HG02642 (cell line): ENCODE measurements around the gene RAE1.
"Not testable (repeated sequence)": the region's sequence is repeated elsewhere in the genome, so short reads cannot be mapped to it uniquely, and the experiment has no call there.

Source experiments
- ATAC-seq: cut with Tn5 transposase; IDR thresholded peaks from one replicate; pipeline ENCODE4 v1.9.1; 2021; ENCODE audit warnings: mild to moderate bottlenecking; ENCODE audit not compliant: unreplicated experiment, poor library complexity

RAE1 gene

DNA sequence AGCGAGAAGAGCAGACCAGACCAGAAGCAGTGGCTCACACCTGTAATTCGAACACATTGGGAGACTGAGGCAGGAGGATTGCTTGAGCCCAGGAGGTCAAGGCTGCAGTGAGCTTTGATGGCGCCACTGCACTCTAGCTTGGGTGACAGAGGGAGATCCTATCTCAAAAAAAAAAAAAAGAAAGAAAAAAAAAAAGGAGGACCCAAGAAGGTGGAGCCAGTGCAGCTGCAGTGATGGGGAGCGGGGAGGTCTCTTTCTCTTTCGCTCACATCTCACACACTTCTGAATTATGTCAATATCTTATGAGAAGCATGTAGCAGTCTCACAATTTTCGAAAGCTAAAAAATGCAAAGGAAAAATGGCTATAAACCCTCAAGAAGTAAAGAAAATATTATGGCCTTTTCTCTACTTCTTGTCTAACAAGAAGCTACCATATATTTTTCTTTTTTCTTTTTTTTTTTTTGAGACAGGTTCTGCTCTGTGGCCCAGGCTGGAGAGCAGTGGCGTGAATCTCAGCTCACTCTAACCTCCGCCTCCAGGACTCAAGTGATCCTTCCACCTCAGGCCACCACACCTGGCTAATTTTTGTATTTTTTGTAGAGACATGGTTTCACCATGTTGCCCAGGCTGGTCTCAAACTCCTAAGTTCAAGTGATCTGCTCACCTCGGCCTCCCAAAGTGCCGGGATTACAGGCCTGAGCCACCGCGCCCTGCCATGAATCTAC, 25.3 kb upstream of the RAE1 start:
- no peak for ATAC-seq

DNA sequence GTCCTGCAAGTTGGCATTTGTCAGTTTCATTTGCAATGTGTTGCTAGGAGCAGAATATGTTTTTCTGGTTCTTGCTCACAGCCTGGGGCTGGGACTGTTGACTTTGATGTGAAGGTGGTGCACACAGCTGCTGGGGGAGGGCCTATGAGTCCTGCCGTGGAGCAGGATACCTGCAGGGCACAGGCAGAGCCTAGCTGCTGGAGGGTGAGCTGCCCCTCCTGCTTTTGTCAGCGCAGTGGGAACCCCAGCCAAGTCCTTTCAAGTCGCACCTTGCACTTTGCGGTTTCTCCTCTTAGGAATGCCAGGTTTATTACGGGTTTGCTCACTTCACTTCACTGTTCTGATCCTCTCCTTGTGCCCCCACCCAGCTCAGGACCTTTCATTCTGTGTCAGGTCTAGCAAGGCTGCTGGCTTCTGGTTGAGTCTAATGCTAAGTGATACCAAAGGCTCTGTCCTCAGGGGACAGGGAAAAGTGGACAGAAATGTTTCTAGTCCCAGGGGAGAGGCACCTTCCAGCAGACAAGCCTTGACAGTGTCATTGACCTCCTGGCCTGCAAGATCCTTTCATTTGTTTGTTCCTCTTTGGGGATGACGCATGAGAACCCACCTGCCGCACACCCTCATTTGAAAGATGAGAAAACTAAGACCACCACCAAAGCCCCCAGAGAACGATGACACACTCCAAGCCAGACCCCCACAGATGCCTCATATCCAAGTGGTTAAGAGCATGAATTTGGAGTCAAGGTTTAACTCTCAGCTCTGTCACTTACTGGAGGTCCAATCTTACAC, 24.2 kb upstream of the RAE1 start:
- ATAC-seq, result no peak

DNA sequence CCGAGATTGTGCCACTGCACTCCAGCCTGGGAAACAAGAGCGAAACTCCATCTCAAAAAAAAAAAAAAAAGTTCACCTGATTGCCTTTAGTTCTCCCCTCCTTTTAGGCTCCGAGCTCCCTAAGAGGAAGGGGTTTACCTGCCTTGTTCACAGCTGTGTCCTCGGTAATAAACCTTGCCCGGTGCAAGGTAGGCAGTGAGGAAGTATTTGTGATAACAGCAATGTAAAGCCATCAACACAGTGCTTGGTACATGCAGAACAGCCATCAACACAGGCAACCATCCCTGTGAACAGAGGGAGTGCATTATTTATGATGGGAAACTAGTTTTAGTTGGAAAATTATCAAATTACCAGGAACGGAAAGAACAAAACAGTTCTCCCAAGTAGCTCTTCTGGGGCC, 23.2 kb upstream of the RAE1 start:
- no peak for ATAC-seq

DNA sequence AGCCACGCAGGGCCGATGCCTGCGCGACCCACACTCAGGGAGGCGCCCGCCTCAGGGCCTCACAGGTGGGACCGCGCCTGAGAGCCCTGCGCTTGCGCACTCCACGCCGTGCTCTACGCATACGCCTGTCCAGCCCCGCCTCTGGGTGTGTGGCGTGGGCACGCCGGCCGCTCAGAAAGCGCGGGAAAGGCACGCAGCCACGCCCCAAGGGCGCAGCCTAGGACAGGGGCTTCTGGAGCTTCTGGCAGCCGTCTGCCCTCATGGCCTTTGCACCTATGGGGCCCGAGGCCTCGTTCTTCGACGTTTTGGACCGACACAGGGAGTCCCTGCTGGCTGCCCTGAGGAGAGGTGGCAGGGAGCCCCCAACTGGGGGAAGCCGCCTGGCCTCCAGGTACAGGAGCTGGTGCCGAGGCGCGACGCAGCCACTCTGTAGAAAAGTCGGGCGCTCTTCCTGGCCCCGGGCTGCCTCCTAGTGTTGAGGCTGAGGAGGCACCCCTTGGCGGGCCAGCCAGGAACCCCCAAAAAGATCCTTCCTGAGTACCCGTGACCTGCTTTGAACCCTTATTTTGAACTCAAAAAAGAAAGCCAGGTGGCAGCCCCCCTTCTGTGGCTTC, 21.3 kb upstream of the RAE1 start, which contains the start of gene SPO11:
Gene SPO11 (plus strand): TSS at position 196 of the 614 bp plus-strand sequence. CDS start 65 bp downstream, at position 261.
- ATAC-seq, result no peak

DNA sequence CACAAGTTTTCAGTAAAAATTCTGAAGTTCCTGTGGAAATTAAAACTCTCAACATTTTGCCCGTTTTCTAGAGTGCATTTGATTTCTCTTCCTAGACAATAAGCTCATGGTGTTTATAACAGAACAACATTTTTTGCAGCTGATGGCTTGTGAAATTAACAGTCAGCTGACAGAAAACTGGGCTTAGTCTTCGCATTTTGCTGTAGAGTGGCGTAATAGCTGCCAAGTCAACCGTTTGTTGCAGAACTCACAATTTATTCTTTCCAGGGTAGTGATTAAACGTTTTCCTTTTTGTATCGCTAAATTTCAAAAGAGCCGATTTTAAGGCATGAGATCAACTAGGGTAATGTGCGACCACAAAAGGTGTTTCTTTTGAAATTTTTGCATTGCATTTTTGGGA, 20.1 kb upstream of the RAE1 start:
- no peak for ATAC-seq

DNA sequence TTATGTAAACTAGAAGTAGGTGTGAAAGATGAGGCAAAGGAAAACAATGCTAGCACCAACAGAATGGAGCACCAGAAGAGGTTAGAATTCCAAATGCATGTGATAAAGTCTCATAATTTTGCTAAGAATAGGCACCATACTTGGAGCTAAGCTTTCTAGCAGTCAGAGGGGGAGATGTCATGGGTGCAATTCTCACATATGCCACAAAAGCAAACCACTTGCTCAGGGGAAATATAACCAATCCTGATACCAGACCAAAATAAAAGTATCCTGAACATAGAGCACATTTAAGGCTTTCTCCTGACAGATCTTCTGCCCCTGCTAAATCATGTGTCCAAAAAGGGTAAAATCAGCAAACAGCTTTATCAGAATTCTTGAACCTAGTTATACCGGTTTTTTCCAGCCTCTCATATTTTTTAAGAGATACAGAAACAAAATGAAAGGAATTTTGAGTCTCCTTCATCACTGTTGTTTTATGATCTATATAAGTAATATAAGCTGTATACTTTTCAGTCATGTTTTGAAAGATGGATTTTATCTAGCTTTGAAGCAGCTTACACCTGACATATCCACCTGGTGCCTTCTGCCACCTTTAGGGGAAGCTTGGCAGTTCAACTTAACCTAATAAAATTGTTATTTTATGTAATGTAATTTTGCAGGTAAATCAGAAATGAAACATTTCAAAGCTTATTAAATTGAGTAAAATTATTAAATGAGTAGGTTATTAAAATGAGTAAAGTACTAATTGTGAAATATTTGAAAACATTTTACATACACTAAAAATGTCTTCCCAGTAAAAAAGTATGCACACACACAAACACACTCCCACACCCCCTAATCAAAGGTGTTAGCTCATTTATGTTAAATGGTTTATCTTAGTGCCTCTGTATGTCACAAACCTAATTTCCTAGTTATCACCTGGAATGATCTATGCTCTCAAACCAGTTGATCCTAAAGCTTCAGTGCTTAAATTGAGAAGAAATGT, 18.7 kb upstream of the RAE1 start:
- ATAC-seq, result no peak

DNA sequence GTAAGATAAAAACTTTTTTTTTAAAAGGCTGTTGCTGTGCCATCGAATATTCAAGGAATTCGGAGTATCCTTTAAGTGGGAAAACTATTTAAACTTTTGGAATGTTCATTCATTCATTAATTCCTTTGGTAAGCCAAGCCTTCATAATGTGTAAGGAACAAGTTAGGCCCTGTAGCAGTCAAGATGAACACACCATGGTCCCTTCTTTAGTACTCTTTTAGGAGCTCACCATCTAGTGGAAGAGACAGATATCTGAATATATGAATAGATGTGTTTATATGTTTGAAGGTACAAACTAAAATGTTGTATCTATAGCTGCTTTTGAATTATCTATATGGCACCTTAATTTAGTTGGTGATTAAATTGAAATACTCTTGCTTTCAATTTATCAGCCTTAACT, 15.7 kb upstream of the RAE1 start:
- ATAC-seq, result no peak

DNA sequence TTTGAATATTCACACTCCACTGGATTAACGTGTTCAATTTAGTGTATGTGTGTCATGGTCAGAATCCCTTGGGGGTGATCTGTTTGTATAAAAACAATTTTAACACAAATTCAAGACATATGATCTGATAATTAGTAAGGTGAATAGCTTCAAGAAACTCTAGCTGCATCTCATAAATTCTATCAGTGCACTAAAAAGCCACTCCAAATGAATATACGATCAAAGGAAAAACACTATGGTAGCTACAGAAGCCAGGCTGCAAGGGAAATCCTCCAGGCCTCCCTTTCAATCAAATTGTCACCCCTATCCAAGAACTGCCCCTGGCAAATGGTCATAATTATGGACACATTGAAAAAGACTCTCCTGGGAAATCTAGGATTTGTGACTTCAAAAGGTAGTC, 9.4 kb upstream of the RAE1 start:
- ATAC-seq, result no peak

DNA sequence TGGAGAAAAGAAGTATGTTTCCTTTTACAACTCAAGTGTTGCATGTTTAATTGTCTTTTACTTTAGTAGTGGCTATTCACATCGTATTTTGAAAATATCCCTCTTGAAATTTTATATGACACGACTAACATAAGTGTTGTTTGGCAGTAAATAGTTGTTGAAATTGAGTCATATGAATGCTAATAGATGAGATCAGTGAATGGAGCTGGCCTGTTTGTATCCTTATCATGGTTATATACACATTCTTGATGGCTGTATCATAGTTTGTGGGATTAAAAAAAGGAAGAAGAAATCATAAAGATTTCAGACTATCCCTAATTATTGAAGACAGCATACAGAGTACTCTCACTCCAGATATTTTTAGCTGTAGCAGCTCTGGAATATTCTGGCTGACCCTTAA, 8.2 kb upstream of the RAE1 start:
- no peak for ATAC-seq

DNA sequence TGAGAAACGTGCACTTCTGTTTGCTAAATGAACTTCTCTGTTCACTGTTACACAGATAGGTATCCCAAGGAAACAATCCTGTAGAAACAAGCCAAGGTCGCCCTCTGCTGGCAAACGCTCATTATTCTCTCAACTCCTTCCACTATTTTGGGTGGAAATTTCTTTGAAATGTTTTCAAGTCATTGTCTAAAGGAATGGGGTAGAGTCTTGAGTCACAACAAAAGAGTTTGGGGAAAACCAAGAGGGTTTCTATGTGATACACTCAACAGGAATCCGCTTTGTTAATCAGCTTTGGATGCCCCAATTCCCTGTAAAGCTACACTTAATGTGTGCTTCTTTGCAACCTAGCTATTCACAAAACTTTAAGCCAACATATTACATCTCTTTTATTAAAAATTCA, 4.6 kb upstream of the RAE1 start:
- no peak for ATAC-seq

DNA sequence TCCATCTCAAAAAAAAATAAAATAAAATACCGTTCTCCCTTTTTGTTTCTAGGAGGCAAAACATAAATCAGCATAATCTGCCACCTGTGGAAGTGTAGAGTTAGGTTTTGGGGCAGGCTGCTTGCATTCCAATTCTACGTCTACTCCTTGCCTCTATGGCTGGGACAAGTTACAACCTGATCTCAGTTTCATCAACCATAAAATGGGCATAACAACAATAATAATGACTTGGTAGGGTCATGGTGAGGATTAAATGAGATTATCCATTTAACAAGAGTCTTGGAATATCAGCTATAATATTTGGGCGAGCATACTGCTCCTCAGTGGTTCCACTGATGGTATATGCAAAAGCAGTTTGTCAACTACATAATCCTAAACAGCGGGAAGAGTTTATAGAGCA, 3.7 kb upstream of the RAE1 start:
- ATAC-seq, result no peak

DNA sequence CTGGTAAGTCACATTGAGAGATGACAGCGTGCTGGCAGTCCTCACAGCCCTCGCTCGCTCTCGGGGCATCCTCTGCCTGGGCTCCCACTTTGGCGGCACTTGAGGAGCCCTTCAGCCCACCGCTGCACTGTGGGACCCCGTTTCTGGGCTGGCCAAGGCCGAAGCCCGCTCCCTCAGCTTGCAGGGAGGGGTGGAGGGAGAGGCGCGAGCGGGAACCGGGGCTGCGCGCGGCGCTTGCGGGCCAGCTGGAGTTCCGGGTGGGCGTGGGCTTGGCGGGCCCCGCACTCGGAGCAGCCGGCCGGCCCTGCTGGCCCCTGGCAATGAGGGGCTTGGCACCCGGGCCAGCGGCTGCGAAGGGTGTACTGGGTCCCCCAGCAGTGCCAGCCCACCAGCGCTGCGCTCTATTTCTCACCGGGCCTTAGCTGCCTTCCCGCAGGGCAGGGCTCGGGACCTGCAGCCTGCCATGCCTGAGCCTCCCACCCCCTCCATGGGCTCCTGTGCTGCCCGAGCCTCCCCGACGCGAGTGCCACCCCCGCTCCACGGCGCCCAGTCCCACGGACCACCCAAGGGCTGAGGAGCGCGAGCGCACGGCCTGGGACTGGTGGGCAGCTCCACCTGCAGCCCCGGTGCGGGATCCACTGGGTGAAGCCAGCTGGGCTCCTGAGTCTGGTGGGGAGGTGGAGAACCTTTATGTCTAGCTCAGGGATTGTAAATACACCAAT, 2.7 kb upstream of the RAE1 start:
- ATAC-seq, result not testable (repeated sequence)

DNA sequence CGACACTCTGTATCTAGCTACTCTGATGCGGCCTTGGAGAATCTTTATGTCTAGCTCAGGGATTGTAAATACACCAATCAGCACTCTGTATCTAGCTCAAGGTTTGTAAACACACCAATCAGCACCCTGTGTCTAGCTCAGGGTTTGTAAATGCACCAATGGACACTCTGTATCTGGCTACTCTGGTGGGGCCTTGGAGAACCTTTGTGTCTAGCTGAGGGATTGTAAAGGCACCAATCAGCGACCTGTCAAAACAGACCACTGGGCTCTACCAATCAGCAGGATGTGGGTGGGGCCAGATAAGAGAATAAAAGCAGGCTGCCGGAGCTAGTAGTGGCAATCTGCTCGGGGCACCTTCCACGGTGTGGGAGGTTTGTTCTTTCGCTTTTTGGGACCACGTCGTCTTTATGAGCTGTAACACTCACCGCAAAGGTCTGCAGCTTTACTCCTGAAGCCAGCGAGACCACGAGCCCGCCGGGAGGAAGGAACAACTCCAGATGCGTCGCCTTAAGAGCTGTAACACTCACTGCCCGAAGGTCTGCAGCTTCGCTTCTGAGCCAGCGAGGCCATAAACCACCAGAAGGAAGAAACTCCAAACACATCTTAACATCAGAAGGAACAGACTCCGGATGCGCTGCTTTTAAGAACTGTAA, 2.0 kb upstream of the RAE1 start:
- ATAC-seq, result not testable (repeated sequence)

DNA sequence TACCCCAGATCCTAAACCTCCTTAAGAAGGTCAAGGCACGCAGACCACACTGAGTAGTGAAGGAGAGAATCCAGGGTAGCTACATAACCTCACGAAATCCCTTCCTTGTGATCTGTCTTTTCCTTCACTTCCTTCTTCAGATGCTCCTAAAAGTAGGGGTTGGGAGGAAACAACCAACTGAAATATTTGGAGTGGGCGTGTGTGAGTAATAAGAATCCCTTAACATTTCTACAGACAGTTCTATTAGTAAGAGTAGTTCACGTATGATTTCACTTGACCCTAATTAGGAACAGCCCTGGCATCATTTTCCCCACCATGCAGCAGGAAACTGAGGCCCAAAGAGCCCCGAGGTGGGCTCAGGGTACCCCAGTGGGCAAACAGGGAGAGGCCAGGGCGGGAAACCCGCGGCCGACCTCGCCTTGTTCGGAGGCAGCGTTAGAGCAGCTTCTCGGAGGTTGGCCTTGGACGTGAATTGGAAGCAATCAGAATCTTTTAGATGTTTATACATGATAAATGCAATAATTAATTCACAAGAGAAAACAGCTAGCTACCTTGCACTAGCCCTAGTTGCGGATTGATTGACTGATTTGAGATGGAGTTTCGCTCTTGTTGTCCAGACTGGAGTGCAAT, 859 bp upstream of the RAE1 start:
- no peak for ATAC-seq

DNA sequence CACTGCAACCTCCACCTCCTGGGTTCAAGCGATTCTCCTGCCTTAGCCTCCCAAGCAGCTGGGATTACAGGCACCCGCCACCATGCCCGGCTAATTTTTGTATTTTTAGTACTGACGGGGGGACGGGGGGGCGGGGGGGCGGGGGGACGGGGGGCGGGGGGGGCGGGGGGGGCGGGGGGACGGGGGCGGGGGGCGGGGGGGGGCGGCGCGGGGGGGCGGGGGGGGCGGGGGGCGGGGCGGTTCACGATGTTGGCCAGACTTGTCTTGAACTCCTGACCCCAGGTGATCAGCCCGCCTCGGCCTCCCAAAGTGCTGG, 371 bp upstream of the RAE1 start:
- ATAC-seq, result not testable (repeated sequence)

DNA sequence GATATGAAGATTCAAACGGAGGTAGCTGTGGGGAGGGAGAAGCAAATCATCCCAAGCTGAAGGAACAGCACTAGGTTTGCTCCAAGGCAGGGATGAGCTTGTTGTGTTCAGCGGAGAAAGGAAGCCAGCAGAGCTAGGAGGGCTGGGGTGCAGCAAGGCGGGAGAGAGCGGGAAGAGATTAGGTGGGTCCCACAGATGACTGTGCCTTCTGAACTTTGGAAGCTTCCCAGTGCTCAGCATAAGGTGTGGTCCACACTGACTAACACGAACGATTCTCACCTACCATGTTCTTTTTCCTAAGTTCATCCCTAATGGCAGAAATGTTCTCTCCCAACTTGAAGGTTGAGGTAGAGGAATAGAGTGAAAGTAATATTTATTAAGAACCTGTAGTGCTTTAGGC, 1.2 kb downstream of the RAE1 start:
- ATAC-seq, result no peak

DNA sequence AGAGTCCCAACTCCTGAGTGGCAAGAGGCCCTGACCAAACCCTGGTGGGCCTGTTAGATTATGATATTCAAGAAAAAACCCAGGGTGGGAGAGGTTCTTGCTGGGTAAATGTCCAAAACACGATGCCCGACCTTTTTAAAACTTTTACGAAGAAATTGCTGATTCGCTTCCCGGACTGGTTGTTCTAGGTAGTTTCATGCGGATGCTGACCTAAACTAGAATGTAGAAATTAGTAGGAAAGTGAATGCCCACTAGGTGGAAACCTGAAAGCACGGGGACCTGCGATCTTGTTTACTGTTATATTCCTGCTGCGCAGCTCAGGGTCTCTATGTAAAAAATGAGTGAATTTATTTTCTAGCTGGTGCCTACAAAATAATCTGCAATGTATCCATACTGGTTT, 2.3 kb downstream of the RAE1 start:
- ATAC-seq, result no peak

DNA sequence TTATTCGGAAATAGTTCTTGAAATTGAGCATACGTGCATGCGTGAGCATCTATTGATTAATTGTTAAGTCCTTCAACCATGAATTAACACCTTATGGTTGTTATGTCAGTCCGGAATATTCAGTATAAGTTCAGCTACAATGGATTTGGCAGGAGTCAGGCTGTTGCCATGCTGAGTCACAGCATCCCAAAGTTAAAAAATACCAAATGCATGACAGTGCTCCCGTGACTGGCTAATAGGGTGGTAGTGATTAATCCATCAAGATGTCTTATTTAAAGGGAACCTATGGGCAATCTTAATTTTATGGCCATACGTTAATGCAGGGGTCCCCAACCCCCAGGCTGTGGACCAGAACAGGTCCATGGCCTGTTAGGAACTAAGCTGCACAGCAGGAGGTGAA, 10.5 kb downstream of the RAE1 start:
- ATAC-seq, result no peak

DNA sequence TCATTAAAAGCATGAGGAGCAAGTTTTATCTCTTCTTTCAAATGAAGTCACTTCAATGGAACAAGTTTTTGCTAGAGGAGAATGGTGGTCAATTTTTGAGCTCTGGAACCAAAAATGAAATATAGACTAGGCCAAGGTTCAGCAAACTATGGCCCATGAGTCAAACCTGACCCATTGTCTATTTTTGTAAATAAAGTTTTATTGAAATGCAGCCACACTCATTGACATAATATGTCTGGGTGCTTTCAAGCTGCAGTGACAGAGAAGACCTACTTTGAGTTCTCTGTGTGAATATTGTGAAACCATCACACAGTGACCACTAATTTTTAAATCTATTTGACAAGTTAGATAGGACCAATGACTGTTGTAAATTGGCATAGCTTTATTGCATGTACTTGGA, 13.4 kb downstream of the RAE1 start:
- no peak for ATAC-seq
